Measurements from ENCODE around the gene MFSD6. TPM values are rescaled to one million over a fixed set of nuclear protein-coding genes. Genes with fewer than 3 reads are reported as not detected.

The MFSD6 gene
- total RNA-seq, 1 experiment from 2014 or later: 4.7 TPM

DNA sequence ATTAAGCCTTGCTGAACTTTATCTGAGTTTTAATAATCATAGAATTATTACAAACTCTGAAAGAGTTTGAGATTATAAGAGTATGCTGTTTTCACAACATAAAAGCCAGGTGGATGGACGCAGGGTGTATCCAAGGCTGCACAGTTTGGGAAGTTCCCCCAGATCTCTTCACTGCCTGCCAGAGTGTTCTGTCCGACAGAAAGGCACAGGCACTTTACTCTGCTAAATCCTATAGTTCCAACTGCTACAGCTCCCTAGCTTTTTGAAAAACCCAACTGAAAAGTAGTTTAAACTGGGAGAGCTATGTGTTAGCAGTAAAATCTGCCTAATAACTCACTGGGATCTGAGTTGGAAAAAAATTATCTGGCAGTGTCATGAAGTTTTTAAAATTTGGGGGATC is 38.0 kb downstream of the MFSD6 start (continued):
- no peak for TF ChIP-seq TEAD1 (CRISPR knock-in tag; IDR thresholded peaks at IDR 0.05)
- no peak for TF ChIP-seq JAZF1 (CRISPR knock-in tag; IDR thresholded peaks at IDR 0.05)
- TF ChIP-seq, protein P1, sequence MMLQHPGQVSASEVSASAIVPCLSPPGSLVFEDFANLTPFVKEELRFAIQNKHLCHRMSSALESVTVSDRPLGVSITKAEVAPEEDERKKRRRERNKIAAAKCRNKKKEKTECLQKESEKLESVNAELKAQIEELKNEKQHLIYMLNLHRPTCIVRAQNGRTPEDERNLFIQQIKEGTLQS (CRISPR knock-in tag; conservative IDR thresholded peaks at IDR 0.05): no peak
- TF ChIP-seq IRF2 (CRISPR knock-in tag; IDR thresholded peaks at IDR 0.05; ENCODE audit: borderline replicate concordance, low read depth): no peak
- TF ChIP-seq, protein P2, sequence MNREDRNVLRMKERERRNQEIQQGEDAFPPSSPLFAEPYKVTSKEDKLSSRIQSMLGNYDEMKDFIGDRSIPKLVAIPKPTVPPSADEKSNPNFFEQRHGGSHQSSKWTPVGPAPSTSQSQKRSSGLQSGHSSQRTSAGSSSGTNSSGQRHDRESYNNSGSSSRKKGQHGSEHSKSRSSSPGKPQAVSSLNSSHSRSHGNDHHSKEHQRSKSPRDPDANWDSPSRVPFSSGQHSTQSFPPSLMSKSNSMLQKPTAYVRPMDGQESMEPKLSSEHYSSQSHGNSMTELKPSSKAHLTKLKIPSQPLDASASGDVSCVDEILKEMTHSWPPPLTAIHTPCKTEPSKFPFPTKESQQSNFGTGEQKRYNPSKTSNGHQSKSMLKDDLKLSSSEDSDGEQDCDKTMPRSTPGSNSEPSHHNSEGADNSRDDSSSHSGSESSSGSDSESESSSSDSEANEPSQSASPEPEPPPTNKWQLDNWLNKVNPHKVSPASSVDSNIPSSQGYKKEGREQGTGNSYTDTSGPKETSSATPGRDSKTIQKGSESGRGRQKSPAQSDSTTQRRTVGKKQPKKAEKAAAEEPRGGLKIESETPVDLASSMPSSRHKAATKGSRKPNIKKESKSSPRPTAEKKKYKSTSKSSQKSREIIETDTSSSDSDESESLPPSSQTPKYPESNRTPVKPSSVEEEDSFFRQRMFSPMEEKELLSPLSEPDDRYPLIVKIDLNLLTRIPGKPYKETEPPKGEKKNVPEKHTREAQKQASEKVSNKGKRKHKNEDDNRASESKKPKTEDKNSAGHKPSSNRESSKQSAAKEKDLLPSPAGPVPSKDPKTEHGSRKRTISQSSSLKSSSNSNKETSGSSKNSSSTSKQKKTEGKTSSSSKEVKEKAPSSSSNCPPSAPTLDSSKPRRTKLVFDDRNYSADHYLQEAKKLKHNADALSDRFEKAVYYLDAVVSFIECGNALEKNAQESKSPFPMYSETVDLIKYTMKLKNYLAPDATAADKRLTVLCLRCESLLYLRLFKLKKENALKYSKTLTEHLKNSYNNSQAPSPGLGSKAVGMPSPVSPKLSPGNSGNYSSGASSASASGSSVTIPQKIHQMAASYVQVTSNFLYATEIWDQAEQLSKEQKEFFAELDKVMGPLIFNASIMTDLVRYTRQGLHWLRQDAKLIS (CRISPR knock-in tag; IDR thresholded peaks at IDR 0.05; ENCODE audit: borderline replicate concordance): no peak
- no peak for TF ChIP-seq ZNF317 (CRISPR knock-in tag; IDR thresholded peaks at IDR 0.05; ENCODE audit: borderline replicate concordance, low read depth)
- TF ChIP-seq JUN (CRISPR knock-in tag; IDR thresholded peaks at IDR 0.05): no peak
- TF ChIP-seq, protein P3, sequence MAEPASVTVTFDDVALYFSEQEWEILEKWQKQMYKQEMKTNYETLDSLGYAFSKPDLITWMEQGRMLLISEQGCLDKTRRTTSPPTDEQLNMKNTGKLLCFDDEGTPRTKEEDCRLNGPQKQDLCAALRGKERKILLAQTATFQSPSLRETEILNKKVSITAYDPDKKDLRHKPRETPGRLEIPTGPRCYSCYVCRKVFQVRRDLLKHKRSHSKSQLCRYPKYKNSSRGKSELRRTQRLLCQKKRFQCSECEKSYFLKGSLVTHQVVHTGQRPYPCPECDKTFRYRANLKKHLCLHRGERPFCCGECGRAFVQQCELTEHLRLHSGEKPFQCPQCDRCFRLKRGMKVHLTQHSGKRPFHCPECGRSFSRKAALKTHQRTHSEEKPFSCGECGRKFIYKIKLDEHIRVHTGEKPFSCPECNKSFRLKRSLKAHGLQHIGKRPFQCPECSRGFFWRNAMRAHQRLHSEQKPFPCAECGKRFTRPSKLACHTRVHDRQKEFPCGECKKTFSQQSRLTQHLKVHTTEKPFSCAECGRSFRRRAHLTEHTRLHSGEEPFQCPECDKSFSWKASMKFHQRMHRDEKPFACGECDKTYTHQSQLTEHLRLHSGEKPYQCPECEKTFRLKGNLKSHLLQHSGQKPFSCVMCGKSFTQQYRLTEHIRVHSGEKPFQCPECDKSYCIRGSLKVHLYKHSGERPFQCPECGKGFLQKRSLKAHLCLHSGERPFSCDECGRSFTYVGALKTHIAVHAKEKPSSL (CRISPR knock-in tag; conservative IDR thresholded peaks at IDR 0.05): no peak

DNA sequence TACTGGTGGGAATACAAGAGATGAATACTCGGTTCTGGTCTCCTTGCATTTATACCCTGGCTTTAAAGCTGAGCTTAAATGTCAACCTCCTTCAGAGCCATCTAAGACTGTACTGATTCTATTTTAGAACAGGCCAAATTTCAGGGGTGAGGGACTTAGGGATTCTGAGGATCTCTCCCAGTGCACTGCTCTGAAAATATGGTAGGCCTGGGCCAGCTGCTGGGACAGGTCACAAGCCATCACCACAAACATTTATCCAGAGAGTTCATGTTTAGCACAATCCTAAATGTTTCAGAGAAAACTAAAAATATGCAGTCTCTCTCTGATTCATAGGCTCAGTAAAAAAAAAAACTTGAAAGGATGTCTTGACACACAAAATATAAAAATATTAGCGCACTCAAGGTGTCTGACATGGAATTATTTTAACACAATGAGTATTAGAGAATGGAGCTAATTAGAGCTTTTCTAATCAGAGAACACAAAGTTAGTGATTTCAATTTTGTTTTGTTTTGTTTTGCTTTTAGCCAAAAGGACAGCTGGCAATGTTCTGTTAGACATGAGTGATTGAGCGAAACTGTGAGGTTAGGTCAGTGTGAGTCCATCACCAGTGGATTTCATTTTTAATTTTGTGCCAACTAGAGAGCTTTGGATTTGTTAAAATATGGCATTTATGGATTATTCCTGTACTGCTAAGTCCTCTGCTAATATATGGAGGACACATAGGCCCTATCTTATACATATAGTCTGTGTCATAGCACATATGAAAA is 38.8 kb downstream of the MFSD6 start:
- no peaks in the 10 kb centered on the region for H3K36me3 Mint-ChIP-seq
- ATAC-seq: no peak
- ChIA-PET POLR2A (no interaction called here), CTCF (no interaction called here)
- TF ChIP-seq, protein P4, sequence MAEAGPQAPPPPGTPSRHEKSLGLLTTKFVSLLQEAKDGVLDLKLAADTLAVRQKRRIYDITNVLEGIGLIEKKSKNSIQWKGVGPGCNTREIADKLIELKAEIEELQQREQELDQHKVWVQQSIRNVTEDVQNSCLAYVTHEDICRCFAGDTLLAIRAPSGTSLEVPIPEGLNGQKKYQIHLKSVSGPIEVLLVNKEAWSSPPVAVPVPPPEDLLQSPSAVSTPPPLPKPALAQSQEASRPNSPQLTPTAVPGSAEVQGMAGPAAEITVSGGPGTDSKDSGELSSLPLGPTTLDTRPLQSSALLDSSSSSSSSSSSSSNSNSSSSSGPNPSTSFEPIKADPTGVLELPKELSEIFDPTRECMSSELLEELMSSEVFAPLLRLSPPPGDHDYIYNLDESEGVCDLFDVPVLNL (CRISPR knock-in tag; IDR thresholded peaks at IDR 0.05; ENCODE audit: borderline replicate concordance, low read depth): no peak
- TF ChIP-seq, protein P5, sequence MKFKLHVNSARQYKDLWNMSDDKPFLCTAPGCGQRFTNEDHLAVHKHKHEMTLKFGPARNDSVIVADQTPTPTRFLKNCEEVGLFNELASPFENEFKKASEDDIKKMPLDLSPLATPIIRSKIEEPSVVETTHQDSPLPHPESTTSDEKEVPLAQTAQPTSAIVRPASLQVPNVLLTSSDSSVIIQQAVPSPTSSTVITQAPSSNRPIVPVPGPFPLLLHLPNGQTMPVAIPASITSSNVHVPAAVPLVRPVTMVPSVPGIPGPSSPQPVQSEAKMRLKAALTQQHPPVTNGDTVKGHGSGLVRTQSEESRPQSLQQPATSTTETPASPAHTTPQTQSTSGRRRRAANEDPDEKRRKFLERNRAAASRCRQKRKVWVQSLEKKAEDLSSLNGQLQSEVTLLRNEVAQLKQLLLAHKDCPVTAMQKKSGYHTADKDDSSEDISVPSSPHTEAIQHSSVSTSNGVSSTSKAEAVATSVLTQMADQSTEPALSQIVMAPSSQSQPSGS (CRISPR knock-in tag; IDR thresholded peaks at IDR 0.05; ENCODE audit: borderline replicate concordance, low read depth): no peak
- no peak for TF ChIP-seq FOXP1 (CRISPR knock-in tag; IDR thresholded peaks at IDR 0.05; ENCODE audit: borderline replicate concordance)
- TF ChIP-seq ETV6 (CRISPR knock-in tag; IDR thresholded peaks at IDR 0.05): no peak
- no peak for TF ChIP-seq HMGA2 (CRISPR knock-in tag; IDR thresholded peaks at IDR 0.05)
- no peak for TF ChIP-seq NR2C2 (CRISPR knock-in tag; IDR thresholded peaks at IDR 0.05)
- no peaks in the 10 kb centered on the region for H3K4me1 Mint-ChIP-seq
- no peak overlapping the region for H3K4me3 Mint-ChIP-seq
- H3K9me3 Mint-ChIP-seq: no peaks in the 10 kb centered on the region
- no peak overlapping the region for H3K27ac Mint-ChIP-seq
- no peak for DNase-seq (ENCODE audit: low spot score)
- H3K27me3 Mint-ChIP-seq (ENCODE audit: low read depth): no peaks in the 10 kb centered on the region
